Esophagus muscularis mucosa (tissue), 4 donors: Measurements from ENCODE around the gene RHOU.

ENCODE experiments used
- CTCF ChIP-seq, 3 experiments: fragments of 200-600 bp in 2 of 3; fragments of 450-650 bp in 1 of 3; sonication (generic) in 2 of 3; IDR thresholded peaks; one replicate each; pipeline ENCODE4 v1.5.1; 2017 to 2019; ENCODE audit warnings: antibody characterized with exemption in 3 of 3, mild to moderate bottlenecking in 2 of 3, moderate library complexity in 1 of 3
- EP300 ChIP-seq: sonication (generic); formaldehyde crosslinking; IDR thresholded peaks from one replicate; pipeline ENCODE4 v1.6.1; 2017; ENCODE audit warnings: antibody characterized with exemption
- POLR2A ChIP-seq: fragments of 450-650 bp; IDR thresholded peaks from one replicate; pipeline ENCODE4 v1.6.1; 2017; ENCODE audit warnings: antibody characterized with exemption, moderate library complexity, mild to moderate bottlenecking, low read depth
- POLR2AphosphoS5 ChIP-seq, 2 donors: sonication (generic); formaldehyde crosslinking; IDR thresholded peaks; one replicate each; pipeline ENCODE4 v1.6.1; 2017; ENCODE audit warnings: antibody characterized with exemption in 2 of 2

GRCh38 chr1:228687587-228687986, 47.7 kb upstream of the RHOU start:
- TF ChIP-seq EP300, result no peak
- no peak for TF ChIP-seq CTCF (IDR thresholded peaks at IDR 0.05)
- no peak for TF ChIP-seq POLR2AphosphoS5 (IDR thresholded peaks at IDR 0.05)
- TF ChIP-seq POLR2A, result no peak
